HG03159 (cell line): ENCODE results near the gene VSTM2L.

ENCODE experiments used
- ATAC-seq: cut with Tn5 transposase; IDR thresholded peaks from one replicate; pipeline ENCODE4 v1.9.1; 2021; ENCODE audit warnings: mild to moderate bottlenecking, moderate library complexity; ENCODE audit not compliant: unreplicated experiment

The VSTM2L gene

GRCh38 chr20:37878835-37879599, 23.9 kb upstream of the VSTM2L start:
- no peak for ATAC-seq

- no peak for ATAC-seq
Measured at GRCh38 chr20:37879843-37880242, 23.1 kb upstream of the VSTM2L start.

GRCh38 chr20:37880726-37881591, 22.0 kb upstream of the VSTM2L start:
- ATAC-seq, result no peak

GRCh38 chr20:37881601-37882343, 21.2 kb upstream of the VSTM2L start:
- no peak for ATAC-seq

GRCh38 chr20:37882961-37883712, 19.8 kb upstream of the VSTM2L start:
- no peak for ATAC-seq

GRCh38 chr20:37885042-37885441, 17.9 kb upstream of the VSTM2L start:
- ATAC-seq, result no peak

GRCh38 chr20:37885593-37886503, 17.1 kb upstream of the VSTM2L start:
- ATAC-seq, result no peak

- ATAC-seq, result no peak
Measured at GRCh38 chr20:37886851-37887297, 16.1 kb upstream of the VSTM2L start.

- ATAC-seq, result no peak
Measured at GRCh38 chr20:37888641-37889040, 14.3 kb upstream of the VSTM2L start.

- ATAC-seq, result no peak
Measured at GRCh38 chr20:37890108-37890507, 12.8 kb upstream of the VSTM2L start.

GRCh38 chr20:37890643-37891042, 12.3 kb upstream of the VSTM2L start:
- no peak for ATAC-seq

GRCh38 chr20:37892001-37892400, 10.9 kb upstream of the VSTM2L start:
- ATAC-seq, result no peak

GRCh38 chr20:37893566-37894241, 9.2 kb upstream of the VSTM2L start:
- ATAC-seq, result no peak

- ATAC-seq, result no peak
Measured at GRCh38 chr20:37894454-37894853, 8.5 kb upstream of the VSTM2L start.

GRCh38 chr20:37895166-37895565, 7.8 kb upstream of the VSTM2L start:
- ATAC-seq, result no peak

- no peak for ATAC-seq
Measured at GRCh38 chr20:37896932-37897548, 5.9 kb upstream of the VSTM2L start.

- no peak for ATAC-seq
Measured at GRCh38 chr20:37898233-37899104, 4.5 kb upstream of the VSTM2L start.
